HCT116 (cell line): Measurements from ENCODE around the gene ADH1C.

Experiments
- ATF3 ChIP-seq: IDR thresholded peaks from 2 replicates; pipeline ENCODE4 v1.6.1; 2012
- FOSL1 ChIP-seq: IDR thresholded peaks from 2 replicates; pipeline ENCODE4 v1.6.1; 2012; ENCODE audit warnings: low read depth
- POLR2A ChIP-seq: IDR thresholded peaks from 2 replicates; pipeline ENCODE4 v1.7.0; 2011; ENCODE audit warnings: borderline replicate concordance; ENCODE audit not compliant: insufficient read depth, insufficient read length; ENCODE audit errors: extremely low read depth
- RAD21 ChIP-seq: IDR thresholded peaks from 2 replicates; pipeline ENCODE4 v1.6.1; 2012; ENCODE audit warnings: low read depth, mild to moderate bottlenecking
- REST ChIP-seq: IDR thresholded peaks from 2 replicates; pipeline ENCODE4 v1.6.1; 2012; ENCODE audit warnings: low read depth
- SIN3A ChIP-seq: IDR thresholded peaks from 2 replicates; pipeline ENCODE4 v1.6.1; 2012; ENCODE audit warnings: low read depth
- YY1 ChIP-seq: IDR thresholded peaks from 2 replicates; pipeline ENCODE4 v1.6.1; 2011; ENCODE audit warnings: low read length, low read depth, moderate library complexity, mild to moderate bottlenecking; ENCODE audit not compliant: insufficient replicate concordance; ENCODE audit errors: extremely low read depth
- ZFX ChIP-seq: fragments of 450-650 bp; IDR thresholded peaks from 2 replicates; pipeline ENCODE4 v1.6.1; 2017
- ZNF274 ChIP-seq: fragments of 200-500 bp; sonication (Bioruptor generic); IDR thresholded peaks from 2 replicates; pipeline ENCODE4 v1.6.1; 2014; ENCODE audit warnings: mild to moderate bottlenecking, low read depth, low read length, inconsistent platforms
- TF ChIP-seq, protein P1 (sequence below), 3 experiments: fragments of 200-600 bp in 1 of 3; sonication (generic) in 1 of 3; IDR thresholded peaks in 2 of 3; conservative IDR thresholded peaks in 1 of 3; 2 replicates each; pipeline ENCODE4 v1.5.1; 2012 to 2017; ENCODE audit warnings: low read depth in 2 of 3, low read length in 2 of 3, antibody characterized with exemption in 1 of 3, borderline replicate concordance in 1 of 3, control low read depth in 1 of 3, mild to moderate bottlenecking in 1 of 3, mixed read lengths in 1 of 3, mixed run types in 1 of 3, moderate library complexity in 1 of 3; ENCODE audit not compliant: insufficient read depth in 1 of 3

DNA sequence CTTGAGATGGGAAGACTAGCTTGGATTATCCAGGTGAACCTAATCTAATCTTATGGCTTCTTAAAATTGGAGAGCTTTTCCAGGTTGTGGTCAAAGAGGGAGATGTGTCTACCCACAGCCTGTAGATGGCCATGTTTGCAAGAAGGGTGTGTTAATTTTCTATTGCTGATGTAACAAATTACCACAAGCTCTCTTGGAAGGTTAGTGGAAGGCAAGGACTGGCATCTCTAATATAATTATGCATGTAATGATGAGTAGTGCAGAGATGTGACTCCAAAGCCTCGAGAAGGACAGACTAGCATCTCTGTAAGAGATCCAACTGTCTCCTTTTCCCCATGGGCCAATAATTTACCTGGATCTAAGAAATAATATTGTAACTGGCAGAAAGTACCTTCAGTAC lies 28.2 kb downstream of the ADH1C start:
- no peak for TF ChIP-seq REST
- no peak for TF ChIP-seq ZFX
- no peak for TF ChIP-seq FOSL1
- TF ChIP-seq SIN3A = no peak
- TF ChIP-seq, protein P1, sequence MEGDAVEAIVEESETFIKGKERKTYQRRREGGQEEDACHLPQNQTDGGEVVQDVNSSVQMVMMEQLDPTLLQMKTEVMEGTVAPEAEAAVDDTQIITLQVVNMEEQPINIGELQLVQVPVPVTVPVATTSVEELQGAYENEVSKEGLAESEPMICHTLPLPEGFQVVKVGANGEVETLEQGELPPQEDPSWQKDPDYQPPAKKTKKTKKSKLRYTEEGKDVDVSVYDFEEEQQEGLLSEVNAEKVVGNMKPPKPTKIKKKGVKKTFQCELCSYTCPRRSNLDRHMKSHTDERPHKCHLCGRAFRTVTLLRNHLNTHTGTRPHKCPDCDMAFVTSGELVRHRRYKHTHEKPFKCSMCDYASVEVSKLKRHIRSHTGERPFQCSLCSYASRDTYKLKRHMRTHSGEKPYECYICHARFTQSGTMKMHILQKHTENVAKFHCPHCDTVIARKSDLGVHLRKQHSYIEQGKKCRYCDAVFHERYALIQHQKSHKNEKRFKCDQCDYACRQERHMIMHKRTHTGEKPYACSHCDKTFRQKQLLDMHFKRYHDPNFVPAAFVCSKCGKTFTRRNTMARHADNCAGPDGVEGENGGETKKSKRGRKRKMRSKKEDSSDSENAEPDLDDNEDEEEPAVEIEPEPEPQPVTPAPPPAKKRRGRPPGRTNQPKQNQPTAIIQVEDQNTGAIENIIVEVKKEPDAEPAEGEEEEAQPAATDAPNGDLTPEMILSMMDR (IDR thresholded peaks at IDR 0.05 in 2 of 3, conservative IDR thresholded peaks at IDR 0.05 in 1 of 3; ENCODE audit: borderline replicate concordance in 1 of 3, insufficient read depth in 1 of 3, low read depth in 2 of 3, low read length in 2 of 3) = no peak
- TF ChIP-seq ATF3 = no peak
- no peak for TF ChIP-seq YY1
- TF ChIP-seq RAD21 = no peak
- no peak for TF ChIP-seq ZNF274
- TF ChIP-seq POLR2A = no peak
